Measurements from ENCODE around the gene PBX3. TPM values are rescaled to one million over a fixed set of nuclear protein-coding genes. Genes with fewer than 3 reads are reported as not detected.

The PBX3 gene
- total RNA-seq, result 57.7 TPM

DNA sequence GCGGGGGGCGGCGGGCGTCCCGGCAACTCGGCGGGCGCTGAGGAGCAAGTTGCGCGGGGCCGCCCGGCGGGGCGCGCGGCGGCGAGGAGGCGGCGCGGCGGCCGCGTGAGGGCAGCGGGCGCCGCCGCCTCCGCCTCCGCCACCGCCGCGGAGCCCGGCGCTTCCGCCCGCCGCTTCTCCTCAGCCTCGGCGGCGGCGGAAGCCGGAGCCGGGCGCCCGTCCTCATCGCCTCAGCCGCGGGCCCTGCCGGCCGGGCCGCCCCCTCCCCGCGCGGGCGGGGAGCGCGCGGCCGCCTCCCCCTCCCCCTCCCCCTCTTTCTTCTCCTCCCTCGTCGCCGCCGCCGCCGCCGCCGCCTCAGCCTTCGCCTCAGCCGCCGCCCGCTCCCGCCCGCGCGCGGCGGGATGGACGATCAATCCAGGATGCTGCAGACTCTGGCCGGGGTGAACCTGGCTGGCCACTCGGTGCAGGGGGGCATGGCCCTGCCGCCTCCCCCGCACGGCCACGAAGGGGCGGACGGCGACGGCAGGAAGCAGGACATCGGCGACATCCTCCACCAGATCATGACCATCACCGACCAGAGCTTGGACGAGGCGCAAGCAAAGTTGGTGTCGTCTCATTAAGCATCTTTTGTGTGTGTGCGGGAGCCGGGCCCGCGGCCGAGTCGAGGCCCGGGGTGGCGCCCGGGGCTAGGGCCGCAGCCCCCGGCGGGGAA, at the start of gene PBX3:
PBX3 (plus strand) TSS at position 321 of the 712 bp plus-strand sequence.
- peak; percentile 44 for DNase-seq (ENCODE audit: low spot score)

DNA sequence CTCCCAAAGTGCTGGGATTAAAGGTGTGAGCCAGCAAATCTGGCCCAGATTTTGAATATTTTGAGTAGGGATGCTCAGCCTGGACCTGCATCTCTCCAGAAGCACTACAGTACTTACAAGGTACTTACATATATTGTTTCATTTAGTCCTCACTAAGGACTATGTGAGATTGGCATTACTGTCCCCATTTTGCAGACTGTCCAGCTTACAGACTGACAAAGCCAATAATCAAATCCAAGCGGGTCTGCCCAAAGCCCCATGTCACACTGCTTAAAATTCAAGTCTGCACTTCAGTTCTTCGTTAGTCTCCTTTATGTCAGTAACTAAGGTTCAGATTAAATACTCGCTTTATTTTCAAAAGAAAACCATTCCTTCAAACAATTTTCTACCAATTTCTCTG, 47.3 kb upstream of the PBX3 start:
- DNase-seq (ENCODE audit: low spot score), result no peak

DNA sequence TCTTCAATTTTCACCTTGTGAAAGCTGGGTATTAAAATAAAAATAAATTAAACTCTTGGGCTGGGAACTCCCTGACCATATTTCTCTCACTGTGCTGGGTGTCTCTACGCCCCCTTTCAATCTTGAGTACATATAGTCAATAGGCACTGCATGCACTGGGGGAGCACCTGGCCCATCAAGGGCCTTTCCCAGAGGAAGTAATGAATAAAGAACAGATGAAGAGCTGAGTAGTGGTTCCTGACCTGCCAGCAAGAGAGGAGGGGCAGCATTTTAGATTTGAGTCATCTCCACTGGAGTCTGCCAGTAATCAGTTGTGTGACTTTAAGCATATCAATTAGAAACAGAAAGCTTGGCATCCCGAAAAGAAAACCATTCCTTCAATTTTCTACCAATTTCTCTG, 46.4 kb upstream of the PBX3 start:
- no peak for DNase-seq (ENCODE audit: low spot score)

DNA sequence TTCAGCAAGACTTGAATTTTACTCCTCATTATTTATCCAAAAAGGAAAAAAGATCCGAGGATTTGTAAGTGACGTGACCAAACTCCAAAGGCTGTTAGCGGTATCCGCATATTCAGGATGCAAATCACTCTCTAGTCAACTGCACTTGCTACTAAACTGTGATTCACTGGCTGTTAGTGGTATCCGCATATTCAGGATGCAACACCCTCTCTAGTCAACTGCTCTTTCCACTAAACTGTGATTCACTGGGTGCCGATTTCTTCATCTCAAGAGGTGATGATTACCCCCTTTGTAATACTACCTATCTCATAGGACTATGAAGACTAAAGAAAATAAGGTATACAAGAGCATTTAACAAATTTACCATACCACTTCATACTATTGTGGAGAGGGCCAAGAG, 45.8 kb upstream of the PBX3 start:
- no peak for DNase-seq (ENCODE audit: low spot score)

DNA sequence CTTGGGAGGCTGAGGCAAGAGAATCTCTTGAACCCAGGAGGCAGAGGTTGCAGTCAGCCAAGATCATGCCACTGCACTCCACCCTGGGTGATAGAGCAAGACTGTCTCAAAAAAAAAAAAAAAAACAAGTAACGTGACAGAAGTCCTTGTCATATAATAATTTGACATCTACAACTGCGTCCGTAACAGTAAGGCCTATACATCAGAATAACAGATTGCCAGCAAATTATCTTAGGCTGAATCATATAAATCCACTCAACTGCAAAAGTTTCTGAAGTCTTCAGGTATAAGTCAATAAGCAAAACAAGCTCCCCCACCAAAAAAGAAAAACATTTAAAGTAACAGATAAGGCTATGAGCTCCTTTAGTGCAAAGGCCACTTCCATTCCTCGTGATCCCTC, 43.5 kb upstream of the PBX3 start:
- no peak for DNase-seq (ENCODE audit: low spot score)

DNA sequence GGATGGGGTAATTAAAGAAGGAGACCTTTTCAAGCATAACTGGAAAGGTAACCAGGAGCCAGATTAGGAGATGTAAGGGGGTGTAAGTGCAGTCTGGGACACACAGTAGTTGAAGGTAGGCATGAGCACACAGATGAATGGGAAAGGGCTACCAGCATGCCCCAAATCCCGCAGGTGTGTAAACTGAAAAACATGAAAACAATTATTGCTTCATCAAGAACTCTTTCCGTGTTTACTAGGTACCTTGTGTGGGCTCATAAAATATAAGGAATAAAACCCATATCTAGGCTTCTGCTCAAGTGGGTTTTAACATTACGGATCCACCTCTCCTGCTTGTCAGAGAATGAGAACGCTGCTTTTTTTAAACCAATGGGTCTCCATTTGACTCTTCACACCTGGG, 41.3 kb upstream of the PBX3 start:
- no peak for DNase-seq (ENCODE audit: low spot score)

DNA sequence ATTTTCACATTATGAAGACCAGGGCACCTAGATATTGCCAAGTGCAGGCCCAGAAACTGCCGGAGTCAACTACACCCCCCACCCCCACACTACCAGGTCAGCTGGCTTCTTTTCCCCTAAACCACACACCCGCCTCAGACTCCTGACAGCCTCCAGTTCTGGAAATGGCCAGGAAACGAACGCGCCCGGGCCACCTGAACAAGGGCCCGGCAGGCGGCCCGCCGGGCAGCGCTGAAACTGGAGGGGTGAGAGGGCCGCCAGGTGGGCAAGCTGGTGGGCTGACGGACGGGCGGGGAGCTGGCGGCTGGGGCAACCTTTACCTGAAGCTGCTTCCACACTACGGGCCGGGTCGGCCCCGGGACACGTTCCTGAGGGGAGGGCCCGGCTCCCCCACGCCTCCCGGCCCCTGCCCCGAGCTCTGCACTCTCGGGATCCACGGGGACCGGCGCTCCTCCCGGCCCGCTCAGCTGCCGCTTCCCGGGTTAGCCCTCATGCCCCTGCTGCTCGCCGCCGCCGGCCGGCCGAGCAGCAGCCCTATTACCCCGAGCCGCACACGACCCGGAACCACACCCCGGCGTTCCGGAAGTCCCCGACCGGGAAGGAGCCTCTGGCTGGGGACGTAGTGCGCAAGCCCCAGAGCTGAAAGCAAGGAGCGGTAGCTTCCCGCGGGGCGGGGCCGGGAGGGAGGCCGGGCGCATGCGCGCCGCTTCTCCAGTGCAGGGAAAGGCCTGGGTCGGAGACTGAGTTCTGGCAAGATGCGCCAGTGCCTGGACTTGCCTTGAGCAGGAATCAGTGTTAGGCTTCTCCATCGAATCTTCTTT, 40.3 kb upstream of the PBX3 start, which contains the start of gene MAPKAP1:
MAPKAP1 (minus strand) TSS at position 558 of the 821 bp plus-strand sequence. CDS start 34,634 bp downstream, outside the sequence.
- peak; percentile 97 for DNase-seq (ENCODE audit: low spot score)

DNA sequence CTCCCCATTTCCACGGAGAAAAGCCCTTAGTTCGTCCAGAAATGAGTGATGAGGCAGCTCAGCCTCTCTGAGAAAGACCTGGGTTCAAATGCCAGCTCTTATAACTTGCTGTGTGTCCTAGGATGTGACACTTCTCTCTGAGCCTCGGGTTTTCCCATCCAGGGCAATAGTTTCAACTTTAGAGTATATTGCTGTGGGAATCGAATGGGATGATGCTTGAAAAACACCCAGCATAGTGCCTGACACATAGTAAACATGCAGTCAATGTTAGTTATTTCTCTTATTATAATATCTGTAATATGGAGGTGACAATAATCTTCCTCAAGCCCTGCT, 39.7 kb upstream of the PBX3 start:
- DNase-seq (ENCODE audit: low spot score), result no peak

DNA sequence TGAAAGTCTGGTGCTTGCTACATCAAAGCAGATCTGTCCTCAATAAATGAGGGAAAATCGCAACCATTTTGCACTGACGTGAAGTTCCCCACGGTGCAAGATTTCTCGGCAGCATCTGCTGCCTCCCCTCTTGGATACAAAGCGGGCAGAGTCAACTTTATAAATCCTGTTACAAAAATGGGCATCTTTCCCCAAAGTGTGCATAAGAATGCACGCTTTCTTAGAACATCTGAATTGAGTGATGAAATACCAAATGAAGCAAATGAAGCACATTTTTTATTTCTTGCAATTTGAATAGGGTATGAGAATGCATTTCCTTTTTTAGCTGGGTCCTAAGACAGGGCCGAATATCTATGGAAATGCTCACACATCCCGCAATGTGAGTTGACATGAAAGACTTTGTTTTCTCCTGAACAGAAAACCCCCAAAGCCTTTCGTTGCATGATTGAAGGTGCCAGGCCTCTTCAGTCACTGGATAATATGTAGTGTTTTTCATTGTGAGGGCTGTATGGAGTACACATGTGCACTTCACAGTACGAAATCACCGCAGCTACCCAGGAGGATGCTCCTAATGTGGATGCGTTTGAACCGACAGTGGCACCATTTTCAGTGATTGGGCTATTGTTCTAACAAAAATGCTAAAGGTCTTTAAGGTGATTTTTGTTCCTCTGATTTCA, 20.6 kb upstream of the PBX3 start:
- DNase-seq (ENCODE audit: low spot score), result no peak

DNA sequence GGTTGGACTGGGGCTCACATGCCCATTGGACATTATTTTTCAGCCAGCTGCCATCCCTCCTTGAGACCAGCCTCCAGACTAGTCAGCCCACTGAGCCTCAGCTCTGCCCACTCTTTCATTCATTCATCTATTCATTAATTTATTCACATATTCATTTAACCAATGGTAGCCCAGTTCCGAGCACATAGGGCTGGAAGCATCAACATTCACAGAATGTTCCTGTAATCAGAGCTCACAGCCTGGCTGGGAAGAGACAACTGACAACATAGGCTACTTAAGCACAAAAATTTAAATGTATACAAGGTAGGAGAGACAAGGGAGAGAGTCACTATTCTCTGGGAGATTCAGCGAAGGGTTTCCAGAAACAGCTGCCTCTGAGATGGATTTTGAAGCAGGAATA, 17.0 kb upstream of the PBX3 start:
- DNase-seq (ENCODE audit: low spot score), result no peak

DNA sequence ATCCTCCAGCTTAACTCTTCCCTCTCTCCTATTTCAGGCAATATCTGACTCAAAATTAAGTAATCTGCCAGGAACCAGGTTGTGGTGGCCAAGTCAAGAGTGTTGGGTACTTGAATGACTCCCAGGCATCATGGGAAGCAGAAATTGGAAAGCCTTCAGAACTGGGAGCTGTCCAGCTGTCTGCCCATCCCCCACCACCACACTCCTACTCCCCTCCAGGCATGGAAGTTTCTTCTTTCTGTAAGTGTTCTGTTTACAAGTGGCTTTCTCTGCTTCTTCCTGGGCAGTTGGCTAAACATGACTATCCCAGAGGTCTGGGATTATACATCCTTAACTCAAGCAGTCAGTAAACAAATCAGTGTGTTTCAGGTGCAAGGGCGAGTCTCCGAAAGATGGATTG, 14.6 kb upstream of the PBX3 start:
- no peak for DNase-seq (ENCODE audit: low spot score)

DNA sequence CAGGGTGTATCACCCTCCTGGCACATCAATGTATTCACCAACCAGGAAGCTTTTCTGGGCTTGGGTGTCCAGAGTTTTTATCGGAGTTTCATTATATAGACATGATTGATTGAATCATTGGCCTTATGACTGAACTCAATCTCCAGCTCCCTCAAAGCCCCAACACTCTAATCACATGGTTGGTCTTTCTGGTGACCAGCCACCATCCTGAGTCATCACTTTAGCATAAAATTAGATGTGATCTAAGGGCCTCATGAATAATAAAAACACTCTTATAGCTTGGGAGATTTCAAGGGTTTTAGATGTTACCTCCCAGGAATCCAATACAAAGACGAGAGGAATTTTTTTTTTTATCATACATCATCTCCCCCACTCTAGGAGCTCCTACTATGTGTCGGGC, 7.7 kb upstream of the PBX3 start:
- no peak for DNase-seq (ENCODE audit: low spot score)

DNA sequence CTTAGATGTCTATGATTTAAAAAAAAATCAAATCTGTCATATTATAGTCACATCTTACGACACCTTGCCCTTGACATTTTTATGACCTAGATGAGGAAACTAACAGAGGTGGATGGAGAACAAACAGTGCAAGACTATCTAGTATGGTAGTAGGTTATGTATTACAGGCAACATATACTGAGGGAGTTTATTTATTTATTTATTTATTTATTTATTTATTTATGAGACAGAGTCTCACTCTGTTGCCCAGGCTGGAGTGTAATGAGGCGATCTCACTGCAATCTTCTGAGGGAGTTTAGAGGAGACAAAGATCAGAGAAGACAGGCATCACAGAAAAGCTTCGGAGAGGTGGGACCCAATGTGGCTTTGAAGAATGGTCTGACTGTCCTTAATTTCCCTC, 4.5 kb upstream of the PBX3 start:
- DNase-seq (ENCODE audit: low spot score), result no peak

DNA sequence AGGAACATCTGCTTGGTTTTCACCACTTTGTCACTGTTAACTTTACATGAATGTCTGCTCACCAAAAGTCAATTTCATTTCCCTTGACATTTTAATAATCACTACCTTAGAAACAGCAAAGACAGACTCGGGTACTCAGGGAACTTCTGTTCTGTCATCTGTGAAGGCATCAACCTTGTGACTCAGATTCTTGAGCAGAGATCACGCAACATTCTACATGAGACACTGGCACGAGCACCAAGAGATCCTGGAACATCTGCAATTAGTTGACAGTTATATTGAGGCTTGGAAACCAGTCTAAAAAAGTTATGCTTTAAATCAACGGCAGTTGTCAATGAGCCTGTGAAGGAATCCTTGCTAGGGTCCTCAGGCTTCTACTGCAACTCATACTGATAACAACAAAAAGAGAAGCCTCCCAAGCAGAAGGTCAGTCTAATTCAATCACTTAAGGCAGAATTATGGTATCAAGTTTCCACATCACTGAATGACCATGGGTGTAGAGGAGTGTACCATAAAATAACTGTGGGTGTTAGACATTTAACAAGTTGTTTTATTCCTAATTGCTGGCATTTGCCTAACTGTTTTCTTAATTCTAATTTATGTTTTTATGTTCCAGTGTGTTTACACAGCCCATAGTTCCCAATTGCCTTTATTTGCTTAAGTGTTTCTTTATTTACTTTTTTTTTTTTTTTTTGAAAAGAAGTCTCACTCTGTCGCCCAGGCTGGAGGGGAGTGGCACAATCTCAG, 3.3 kb upstream of the PBX3 start:
- no peak for DNase-seq (ENCODE audit: low spot score)

DNA sequence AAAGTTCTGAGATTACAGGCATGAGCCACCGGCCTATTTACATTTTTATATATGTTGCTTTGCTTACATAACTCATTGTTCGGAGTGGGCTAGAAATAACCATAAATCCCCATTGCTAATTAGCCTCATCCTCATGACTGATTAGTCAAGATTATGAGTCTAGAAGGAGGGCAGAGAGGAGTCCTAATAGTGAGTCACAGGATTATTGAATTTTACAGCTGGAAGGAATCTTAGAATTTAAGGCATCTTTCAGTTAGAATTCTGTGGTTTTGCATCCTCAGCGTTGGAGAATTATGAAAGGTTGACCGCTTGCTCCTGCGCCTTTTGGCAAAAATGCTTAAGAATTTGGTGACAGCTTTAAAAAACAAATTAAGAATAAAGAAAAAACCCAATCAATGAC, 2.6 kb upstream of the PBX3 start:
- DNase-seq (ENCODE audit: low spot score), result no peak

DNA sequence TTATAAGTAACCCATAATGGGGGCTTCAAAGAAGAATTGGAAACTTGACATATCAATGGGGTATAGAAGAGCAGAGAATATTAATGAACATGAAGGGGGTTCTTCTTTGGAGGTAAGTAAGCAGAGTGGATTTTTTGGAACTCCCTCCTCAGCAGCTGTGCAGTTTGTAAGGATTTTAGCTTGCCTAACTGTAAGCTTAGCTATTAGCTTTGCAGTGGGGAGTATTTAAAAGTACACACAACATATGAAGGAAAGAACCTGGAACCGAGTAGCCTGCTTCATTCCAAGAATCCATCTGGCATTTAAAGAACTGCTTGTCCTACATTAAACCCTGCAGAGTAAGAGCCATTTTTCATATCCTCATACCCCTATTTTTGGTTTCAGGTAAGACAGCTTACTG, 2.2 kb upstream of the PBX3 start:
- DNase-seq (ENCODE audit: low spot score), result no peak

DNA sequence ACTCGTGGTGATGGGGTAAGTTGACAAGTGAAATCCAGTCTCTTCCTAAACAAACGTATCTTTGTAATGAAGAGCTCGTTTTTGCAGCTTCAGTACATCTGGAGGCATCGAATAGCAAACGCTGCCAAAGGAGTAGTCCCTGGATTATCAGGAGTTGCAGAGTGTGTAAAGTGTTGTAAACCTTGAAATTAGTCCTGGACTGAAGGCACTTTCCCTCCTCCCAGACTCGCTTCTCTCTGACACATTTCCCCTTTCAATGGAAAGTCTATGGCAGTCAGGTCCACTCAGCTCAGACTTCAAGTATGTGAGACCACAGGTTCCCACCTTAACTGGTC, 1.5 kb upstream of the PBX3 start:
- no peak for DNase-seq (ENCODE audit: low spot score)

DNA sequence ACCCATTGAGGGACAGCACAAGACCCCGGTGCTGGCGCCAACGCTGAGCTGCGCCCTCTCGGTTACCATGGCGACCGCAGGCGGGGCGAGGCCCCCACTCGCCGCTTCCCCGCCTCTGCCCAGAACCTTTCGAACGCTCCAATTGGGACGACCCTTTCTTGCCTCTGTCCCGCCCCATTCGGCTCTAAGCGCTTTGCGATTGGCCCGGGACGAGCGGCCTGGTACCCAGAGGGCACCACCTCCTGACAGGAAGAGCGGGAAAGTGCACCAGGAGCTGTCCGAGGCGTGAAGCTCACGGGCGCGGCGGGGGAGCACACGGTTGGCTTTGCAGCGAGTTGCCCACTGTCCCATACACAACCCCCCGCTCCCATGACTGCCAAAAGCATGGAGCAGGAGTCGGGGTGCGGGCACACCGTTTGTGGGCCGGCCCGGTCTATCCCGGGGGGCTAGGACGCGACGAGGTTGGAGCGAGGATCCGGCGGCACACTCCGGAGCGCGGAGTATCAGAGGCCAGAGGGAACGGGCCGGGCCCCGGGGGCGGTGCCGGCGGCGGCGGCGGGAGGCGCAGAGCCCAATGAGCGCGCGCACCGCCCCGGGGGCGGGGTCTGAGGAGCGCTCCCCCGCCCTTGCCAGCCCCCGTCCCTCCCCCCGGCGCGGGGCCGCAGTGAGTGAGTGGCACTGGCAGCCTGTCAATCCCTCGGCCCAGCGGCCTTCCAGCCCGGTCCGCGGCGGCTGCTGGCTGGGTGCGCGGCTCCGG, 978 bp upstream of the PBX3 start:
- DNase-seq (ENCODE audit: low spot score), result peak; percentile 93

DNA sequence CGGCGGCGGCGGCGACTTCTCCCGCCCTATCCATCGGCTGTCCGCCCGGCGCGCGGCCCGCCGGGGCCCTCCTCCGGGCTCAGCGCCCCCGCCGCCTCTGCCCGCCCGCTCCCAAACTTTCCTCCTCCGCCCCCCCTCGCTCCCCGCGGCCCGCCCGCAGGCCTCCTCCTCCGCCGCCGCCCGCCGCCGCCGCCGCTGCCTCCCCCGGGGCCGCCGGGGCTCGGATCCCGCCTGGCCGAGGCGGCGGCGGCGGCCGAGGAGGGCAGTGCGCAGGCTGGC, 460 bp upstream of the PBX3 start:
- DNase-seq (ENCODE audit: low spot score), result no peak

DNA sequence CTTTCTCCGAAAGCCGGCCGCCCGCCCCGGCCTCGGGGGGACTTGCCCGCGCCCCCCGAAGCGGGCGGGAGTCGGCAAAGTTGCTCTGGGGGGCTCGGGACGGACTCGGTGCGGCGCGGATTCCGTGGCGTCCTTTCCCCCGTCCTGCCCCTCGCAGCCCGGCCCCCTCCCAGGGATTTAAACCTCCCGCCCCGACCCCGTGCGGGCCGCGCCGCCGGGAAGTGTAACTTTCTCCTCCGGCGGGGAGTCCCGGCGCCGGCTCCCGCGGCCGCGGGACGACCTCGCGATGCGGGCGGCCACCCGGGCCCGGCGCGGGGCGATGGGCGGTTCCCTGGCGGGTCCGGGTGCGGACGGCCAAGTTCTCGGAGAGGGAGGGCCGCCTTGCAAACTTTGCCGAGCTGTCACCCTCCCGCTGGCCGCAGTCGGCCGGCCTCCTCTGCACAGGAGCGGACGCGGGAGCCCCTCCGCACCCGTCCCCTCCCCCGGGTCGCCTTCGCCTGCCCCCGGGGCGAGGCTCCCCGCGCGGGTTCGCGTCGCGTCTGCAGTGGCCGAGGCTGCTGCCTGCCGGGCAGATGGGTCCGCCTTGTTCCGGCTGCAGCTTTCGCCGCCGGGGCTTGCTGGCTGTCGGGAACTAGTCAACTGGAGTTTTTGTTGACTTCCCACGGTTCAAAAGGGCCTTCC, 732 bp downstream of the PBX3 start:
- DNase-seq (ENCODE audit: low spot score), result peak; percentile 23

DNA sequence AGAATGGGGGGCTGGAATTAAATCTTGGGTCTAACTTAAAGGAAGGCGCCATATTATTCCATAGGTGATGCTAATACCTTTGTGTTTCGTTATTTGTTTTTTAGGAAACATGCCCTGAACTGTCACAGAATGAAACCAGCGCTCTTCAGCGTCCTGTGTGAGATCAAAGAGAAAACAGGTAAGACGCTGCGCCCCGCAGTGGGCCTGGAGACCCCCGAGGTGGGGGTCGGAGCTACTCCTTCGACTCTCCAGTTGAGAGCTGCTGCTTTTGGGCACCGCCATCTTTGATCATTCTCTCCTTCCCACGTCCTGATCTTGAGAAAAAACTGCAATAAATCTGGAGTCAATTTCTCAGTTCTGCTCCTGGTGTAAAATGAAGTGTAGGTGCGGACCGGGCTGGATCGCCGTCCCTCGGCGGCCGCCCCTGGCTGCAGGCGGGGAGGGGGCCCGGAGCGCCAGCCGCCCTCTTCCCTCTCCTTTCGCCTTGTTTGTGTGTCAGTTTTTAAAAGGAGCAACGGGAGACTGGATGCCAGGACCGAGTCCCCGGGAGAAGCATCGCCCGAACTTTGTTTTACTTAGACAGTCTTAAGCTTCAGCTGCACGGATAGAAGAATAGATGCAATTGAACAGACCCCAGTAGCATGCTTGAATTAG, 1.4 kb downstream of the PBX3 start:
- DNase-seq (ENCODE audit: low spot score), result no peak

Measured in mucosa of gallbladder (tissue), 1 donor.